Smooth muscle cell of the pulmonary artery (primary cell): ENCODE results near the gene CSNK2A3. TPM values are rescaled to one million over a fixed set of nuclear protein-coding genes. Genes with fewer than 3 reads are reported as not detected.

Experiments used
- total RNA-seq: library from RNA; depleted of rRNA; stranded (reverse); fragments of >200 nt; gene quantifications from 2 replicates; pipeline ENCODE4 v1.2.3, GENCODE V29; 2014

Gene CSNK2A3
- 0.98 and 1.7 TPM in 2 replicates for total RNA-seq

GRCh38 chr11:11352878-11353277 lies at the start of gene CSNK2A3:
TSS of gene CSNK2A3 (minus strand) at chr11:11353250. CDS start at chr11:11353119, 131 bp downstream.

